Measurements from ENCODE around the gene KRTAP21-3. TPM values are rescaled to one million over a fixed set of nuclear protein-coding genes. Genes with fewer than 3 reads are reported as not detected.
"Not testable (repeated sequence)": the region's sequence is repeated elsewhere in the genome, so short reads cannot be mapped to it uniquely, and the experiment has no call there.

KRTAP21-3 gene
- polyA plus RNA-seq (ENCODE audit: insufficient read length in 12 of 12) = not detected
- long read RNA-seq, donor 1 = 0 reads
- long read RNA-seq, donor 2 = 0 reads
- long read RNA-seq, donor 3 = 0 reads
- long read RNA-seq, donor 4, partial matches to known transcripts = 0 of 1 reads
- long read RNA-seq, donor 4, other reads (novel, unspliced or antisense) = 0 of 1 reads
- long read RNA-seq, donor 5 = 0 reads
- long read RNA-seq, donor 6 = 0 reads
- long read RNA-seq, donor 7 = 0 reads
- long read RNA-seq, donor 8 = 0 reads
- long read RNA-seq, donor 9 = 0 reads
- long read RNA-seq, donor 10 = 0 reads
- long read RNA-seq, donor 11 = 0 reads

GRCh38 chr21:30718239-30718909 is at the start of gene KRTAP21-3:
Gene KRTAP21-3 (minus strand): TSS chr21:30718777. CDS start chr21:30718759, 18 bp downstream.
- no peak for DNase-seq

GRCh38 chr21:30760776-30761175 is 42.2 kb upstream of the KRTAP21-3 start:
- no peak for DNase-seq

- peak; percentile 34 for DNase-seq
These were observed 39.7 kb upstream of the KRTAP21-3 start for GRCh38 chr21:30758306-30758705.

- DNase-seq = not testable (repeated sequence)
These were observed 36.8 kb upstream of the KRTAP21-3 start, which contains the start of gene KRTAP21-1 for GRCh38 chr21:30755328-30755727. Gene KRTAP21-1 (minus strand): TSS chr21:30755428. CDS start chr21:30755378, 50 bp downstream.

GRCh38 chr21:30747159-30747558 is 28.6 kb upstream of the KRTAP21-3 start, which contains the start of gene KRTAP21-2:
Gene KRTAP21-2 (minus strand): TSS chr21:30747259. CDS start chr21:30747202, 57 bp downstream.
- no peak for DNase-seq

GRCh38 chr21:30740462-30740861 is 21.9 kb upstream of the KRTAP21-3 start:
- no peak for DNase-seq

GRCh38 chr21:30733026-30733425 is 14.4 kb upstream of the KRTAP21-3 start:
- DNase-seq = no peak

- no peak for DNase-seq
These were observed 8.1 kb upstream of the KRTAP21-3 start for GRCh38 chr21:30726726-30727125.

- no peak for DNase-seq
These were observed 824 bp upstream of the KRTAP21-3 start for GRCh38 chr21:30719401-30719800.

GRCh38 chr21:30717105-30717504 is 1.5 kb downstream of the KRTAP21-3 start:
- DNase-seq = no peak

GRCh38 chr21:30714946-30715345 is 3.6 kb downstream of the KRTAP21-3 start:
- no peak for DNase-seq

GRCh38 chr21:30714456-30714855 is 4.1 kb downstream of the KRTAP21-3 start:
- no peak for DNase-seq

GRCh38 chr21:30713766-30714165 is 4.8 kb downstream of the KRTAP21-3 start:
- DNase-seq = no peak

- no peak for DNase-seq
These were observed 8.1 kb downstream of the KRTAP21-3 start for GRCh38 chr21:30710499-30710898.

- no peak for DNase-seq
These were observed 11.2 kb downstream of the KRTAP21-3 start for GRCh38 chr21:30707409-30707808.

GRCh38 chr21:30695956-30696355 is 22.6 kb downstream of the KRTAP21-3 start:
- DNase-seq = no peak

- DNase-seq = no peak
These were observed 28.8 kb downstream of the KRTAP21-3 start for GRCh38 chr21:30689822-30690221.

- no peak for DNase-seq
These were observed 34.1 kb downstream of the KRTAP21-3 start for GRCh38 chr21:30684506-30684905.

GRCh38 chr21:30680586-30680985 is 38.0 kb downstream of the KRTAP21-3 start:
- DNase-seq = no peak

- no peak for DNase-seq
These were observed 41.8 kb downstream of the KRTAP21-3 start for GRCh38 chr21:30676737-30677136.

- DNase-seq = no peak
These were observed 44.3 kb downstream of the KRTAP21-3 start for GRCh38 chr21:30674312-30674711.

- no peak for DNase-seq
These were observed 45.5 kb downstream of the KRTAP21-3 start for GRCh38 chr21:30672985-30673650.

GRCh38 chr21:30668776-30669175 is 49.8 kb downstream of the KRTAP21-3 start:
- no peak for DNase-seq

All from muscle of arm (tissue), 14 donors.